OCI-LY3 (cell line): Measurements from ENCODE around the gene WWTR1.

Experiments
- CTCF ChIP-seq: fragments of 200-600, 300-600 bp; sonication (generic); IDR thresholded peaks from 2 replicates; pipeline ENCODE4 v1.5.1; 2014; ENCODE audit warnings: antibody characterized with exemption, low read length, low read depth
- EZH2phosphoT487 ChIP-seq: fragments of 200-600 bp; shearing (Covaris generic); IDR thresholded peaks from 2 replicates; pipeline ENCODE4 v1.6.1; 2018; ENCODE audit warnings: antibody characterized with exemption, mixed run types, low read depth

GRCh38 chr3:149552700-149553099, 105.1 kb downstream of the WWTR1 start:
- no peak for TF ChIP-seq CTCF
- TF ChIP-seq EZH2phosphoT487: no peak
